ENCODE results near the gene PCGF1.
"Not testable (repeated sequence)": the region's sequence is repeated elsewhere in the genome, so short reads cannot be mapped to it uniquely, and the experiment has no call there.

The PCGF1 gene

DNA sequence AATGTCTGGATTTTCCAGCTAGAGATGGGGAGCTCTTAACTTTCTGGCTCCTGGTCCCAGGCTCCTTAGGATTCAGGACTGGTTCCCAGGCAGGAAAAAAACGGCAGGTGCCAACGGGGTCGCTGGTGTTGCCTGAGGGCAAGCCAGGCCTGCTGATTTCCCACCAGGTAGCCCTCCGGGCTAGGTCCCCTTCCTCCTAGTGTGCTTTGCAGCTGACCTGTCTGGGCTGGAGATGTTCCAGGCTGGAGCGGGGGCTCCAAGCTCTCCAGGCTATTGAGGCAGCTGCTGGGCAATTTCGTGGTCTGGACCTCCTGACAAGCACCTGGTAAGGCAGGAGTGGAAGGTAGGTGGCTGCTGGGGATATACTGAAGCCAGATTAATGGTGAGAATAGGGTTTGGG lies 33.0 kb downstream of the PCGF1 start:
- no peak for DNase-seq

DNA sequence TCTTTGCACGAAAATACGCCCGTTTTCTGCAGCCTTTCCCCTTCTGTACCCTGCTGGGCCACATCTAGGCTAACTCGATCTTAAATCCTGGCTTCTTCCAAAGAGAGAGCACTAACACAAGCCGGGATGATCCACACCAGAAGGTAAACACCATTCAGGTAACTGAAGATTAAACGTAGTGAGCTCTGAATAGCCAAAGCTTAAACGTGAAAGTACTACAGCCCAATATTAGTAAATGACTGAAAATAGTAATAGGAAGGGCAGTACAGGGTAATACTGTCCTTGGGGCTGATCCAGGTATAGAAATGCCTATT lies 34.6 kb downstream of the PCGF1 start:
- no peak for DNase-seq

DNA sequence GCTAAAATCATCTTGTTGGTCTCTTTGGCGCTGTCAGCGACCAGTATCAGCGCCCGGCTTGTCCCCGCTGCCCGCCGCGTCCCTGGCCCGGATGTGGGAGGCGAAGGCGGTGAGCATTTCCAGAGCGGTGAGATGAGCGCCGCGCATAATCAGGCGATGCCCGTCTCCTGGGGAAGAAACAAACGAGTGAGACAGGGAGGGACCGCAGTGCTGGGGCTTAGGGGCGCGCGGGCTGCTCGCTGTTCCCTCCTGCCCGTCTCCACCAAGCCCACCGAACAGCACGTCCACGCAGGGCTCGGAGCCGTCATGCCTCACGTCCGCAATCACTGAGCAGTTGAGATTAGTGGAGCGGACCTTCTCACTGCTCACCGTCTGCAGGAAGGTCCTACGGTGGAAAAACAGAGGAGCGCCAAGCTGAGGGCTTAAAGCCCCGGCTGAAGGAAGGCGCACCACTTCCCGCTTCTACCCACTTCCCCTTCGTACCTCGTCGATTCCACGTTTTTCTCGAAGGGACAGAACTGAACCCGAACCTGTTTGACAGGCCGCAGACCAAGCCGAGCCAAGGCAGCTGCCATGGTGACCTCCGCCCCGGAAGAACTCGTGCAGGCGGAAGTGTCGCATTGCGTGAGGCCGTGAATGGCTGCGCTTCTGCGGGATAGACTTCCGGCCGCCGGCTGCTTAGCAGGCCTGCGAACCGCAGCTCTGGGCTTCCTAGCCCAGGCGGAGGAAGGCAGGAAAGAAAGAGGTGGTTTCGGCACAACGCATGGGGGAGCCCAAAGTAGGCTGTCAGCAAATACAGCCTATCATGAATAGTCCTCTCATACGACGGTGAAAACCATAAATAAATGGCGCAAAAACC lies 35.2 kb downstream of the PCGF1 start, which contains the start of gene MRPL53:
MRPL53 (minus strand) TSS at position 595 of the 859 bp plus-strand sequence; CDS start at position 575, 20 bp downstream.
- peak; percentile 37 to 95 (median 88) for DNase-seq

DNA sequence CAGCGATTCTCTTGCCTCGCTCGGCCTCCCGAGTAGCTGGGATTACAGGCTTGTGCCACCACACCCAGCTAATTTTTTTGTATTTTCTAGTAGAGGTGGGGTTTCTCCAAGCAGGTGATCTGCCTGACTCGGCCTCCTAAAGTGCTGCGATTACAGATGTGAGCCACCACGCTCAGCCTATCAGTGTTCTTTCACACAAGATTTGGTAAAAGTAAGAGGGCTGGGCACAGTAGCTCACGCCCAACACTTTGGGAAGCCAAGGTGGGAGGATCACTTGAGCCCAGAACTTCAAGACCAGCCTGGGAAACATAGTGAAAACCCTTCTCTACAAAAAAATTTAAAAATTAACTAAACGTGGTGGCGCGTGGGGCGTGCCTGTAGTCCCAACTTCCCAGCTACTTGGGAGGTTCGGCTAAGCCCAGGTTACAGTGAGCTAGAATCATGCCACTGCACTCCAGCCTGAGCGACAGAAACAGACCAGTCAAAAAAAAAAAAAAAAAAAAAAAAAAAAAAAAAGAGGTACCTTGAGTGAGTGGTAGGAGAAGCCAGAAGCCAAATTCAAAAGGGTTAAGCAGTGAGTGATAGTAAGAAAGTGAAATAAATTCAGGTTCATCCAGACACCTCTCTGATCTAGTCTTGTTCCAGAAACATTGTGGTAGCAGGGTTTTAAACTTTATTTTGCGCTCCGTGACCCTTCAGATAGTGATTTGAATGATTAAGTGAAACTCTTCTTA lies 36.0 kb downstream of the PCGF1 start:
- no peak for DNase-seq

DNA sequence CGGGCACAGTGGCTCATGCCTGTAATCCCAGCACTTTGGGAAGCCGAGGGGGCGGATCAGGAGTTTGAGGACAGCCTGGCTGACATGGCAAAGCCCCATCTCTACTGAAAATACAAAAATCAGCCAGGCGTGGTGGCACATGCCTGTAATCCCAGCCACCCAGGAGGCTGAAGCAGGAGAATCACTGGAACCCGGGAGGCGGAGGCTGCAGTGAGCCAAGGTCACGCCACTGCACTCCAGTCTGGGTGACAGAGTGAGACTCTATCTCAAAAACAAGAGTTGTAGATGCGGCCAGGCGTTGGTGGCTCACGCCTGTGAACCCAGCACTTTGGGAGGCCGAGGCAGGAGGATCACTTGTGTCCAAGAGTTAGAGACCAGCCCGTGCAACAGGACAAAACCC lies 36.8 kb downstream of the PCGF1 start:
- DNase-seq, result not testable (repeated sequence)

DNA sequence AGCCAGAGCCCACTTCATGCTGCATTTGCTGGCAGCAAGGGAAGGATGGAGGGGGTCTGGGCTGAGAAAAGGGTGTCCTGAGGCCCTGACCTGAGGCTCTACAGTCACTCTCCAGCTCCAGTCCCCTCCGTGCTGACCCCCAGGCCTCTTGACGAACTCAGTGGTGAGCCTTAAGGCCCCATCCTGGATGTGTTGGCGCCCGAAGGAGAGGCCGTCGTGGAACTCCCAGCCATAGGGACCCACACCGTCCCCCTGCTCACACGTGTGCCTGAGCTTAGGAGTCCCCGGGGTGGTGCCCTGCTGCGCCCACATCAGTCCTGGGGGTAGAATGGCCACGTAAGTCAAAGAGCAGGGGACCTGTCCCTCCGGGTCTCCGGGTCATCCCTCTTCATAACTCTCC lies 43.1 kb downstream of the PCGF1 start:
- no peak for DNase-seq

DNA sequence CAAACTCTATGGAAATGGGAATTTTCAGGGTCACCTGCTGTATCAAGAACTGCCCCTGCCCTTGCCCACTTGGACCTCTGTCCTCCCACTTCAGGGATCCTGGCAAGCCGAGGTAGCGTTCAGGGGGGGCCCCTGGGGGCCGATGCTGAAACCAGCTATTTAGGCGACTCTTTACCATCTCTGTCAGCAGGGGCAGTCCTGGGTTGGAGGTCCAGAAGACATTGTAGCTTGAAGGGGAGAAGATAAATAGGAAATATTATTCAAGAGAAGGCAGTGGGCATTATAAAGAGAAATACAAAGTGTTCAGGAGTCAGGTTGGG lies 44.7 kb downstream of the PCGF1 start:
- DNase-seq, result no peak

DNA sequence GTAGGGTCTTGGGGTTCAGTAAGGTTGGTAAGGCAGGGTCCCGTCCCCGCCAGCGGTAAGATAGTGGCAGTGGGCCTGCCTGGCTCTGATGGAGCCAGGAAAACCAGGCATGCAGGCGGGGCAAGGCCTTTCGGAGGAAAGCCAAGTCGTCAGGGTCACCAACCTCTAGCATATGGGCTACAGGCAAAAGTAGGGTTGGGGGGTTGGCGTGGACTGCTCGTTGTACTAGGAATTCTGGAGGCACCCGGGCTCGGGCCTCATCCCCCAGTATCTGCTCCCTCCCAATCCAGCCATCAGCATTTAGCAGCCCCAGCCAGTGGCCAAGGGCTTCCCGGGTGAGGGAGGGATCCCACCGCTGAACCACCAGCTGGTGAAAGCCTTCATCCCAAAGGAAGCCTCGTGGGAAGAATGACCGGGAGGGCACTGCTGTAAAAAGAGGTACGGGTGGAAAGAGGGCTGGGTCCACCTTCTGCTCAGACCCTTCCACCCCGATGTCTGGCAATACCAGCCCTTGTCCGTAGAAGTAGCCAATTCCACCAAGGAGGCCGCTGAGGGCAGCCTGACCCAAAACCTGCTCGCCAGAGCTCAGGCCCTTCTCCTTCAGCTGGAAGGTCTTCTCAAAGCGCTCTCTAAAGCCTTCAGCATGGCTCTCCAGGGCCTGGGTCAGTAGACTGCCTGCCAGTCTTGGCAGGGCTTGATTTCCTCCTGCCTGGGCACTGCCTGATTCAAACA lies 45.3 kb downstream of the PCGF1 start:
- DNase-seq, result no peak

DNA sequence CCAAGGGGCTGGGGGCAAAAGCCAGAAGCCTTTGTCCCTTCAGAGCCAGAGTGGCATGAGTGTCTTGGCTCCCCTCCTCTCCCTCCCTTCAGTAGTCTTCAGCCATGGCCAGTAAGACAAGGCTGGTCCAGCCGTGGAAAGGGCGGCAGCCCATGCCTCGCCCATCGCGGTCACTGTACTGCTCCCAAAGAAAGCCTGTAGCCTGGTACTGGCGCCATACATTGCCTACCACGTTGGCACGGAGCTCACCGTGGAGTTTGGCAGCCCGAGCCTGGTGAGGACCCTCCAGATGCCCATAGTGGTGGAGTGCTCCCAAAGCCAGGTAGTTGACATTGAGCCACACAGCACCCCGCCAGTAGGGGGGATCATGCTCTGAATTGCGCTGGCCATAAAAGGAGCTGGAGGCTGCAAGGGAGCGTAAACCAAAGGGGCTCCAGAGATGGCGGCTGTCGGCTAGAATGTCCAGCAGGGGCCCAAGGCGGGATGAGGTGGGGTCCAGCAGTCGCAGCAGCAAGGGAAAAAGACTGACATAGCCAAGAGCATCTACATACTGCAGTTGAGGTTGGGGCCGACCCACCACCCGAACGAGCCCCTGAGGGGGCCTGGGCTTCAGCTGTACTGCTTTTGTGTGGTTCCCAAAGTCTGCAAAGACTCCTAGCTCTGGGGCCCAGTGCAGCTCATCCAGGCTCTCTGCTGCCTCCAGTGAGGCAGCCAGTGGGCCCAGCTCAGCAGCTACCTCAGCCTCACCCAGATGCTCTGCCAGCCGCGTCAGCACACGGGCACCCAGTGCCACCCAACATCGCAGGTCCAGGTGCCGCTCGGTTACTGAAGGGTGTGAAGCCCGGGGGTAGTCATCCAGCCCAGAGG lies 46.1 kb downstream of the PCGF1 start:
- no peak for DNase-seq

DNA sequence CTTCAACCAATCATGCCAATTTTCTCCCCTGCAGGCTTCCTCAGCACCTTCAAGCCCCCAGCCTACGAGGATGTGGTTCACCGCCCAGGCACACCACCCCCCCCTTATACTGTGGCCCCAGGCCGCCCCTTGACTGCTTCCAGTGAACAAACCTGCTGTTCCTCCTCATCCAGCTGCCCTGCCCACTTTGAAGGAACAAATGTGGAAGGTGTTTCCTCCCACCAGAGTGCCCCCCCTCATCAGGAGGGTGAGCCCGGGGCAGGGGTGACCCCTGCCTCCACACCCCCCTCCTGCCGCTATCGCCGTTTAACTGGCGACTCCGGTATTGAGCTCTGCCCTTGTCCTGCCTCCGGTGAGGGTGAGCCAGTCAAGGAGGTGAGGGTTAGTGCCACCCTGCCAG lies 47.3 kb downstream of the PCGF1 start:
- not testable (repeated sequence) for DNase-seq

DNA sequence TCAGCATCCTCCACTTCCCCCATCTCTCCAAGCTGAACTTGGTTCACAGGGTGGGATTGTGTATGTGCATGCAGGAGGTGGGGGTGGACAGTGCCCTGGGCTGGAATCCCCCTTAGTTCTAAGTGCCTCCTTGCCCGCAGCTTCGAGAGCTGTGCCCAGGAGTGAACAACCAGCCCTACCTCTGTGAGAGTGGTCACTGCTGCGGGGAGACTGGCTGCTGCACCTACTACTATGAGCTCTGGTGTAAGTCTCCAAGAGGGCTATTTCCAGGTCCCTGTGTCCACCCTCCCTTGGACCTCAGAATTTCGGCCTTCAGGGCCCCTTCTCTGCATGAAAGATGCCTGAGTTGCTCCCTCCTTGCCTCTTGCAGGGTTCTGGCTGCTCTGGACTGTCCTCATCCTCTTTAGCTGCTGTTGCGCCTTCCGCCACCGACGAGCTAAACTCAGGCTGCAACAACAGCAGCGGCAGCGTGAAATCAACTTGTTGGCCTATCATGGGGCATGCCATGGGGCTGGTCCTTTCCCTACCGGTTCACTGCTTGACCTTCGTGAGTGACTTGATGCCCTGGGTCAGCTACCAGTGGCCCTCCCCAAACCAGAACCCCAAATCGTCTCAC lies 47.9 kb downstream of the PCGF1 start:
- not testable (repeated sequence) for DNase-seq

DNA sequence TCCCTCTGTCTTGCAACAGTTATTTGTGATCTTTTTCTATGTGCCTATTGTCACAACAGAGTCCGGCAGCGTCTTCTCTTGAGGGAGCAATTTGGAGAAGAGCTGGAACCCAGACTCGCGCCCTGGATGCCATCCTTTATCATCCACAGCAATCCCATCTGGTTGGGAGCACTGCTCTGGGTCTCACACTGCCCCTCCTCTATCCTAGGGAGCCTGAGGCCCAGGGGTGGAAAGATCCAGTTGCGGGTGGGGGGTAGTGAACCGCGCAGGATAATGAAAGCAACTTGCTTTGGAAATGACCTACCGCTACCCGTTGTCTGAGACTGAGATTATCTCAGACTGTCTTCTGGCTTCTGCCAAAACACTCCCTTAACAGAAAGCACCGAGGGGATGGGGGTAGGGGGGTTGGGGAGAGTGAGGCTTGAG lies 48.5 kb downstream of the PCGF1 start:
- DNase-seq, result no peak

DNA sequence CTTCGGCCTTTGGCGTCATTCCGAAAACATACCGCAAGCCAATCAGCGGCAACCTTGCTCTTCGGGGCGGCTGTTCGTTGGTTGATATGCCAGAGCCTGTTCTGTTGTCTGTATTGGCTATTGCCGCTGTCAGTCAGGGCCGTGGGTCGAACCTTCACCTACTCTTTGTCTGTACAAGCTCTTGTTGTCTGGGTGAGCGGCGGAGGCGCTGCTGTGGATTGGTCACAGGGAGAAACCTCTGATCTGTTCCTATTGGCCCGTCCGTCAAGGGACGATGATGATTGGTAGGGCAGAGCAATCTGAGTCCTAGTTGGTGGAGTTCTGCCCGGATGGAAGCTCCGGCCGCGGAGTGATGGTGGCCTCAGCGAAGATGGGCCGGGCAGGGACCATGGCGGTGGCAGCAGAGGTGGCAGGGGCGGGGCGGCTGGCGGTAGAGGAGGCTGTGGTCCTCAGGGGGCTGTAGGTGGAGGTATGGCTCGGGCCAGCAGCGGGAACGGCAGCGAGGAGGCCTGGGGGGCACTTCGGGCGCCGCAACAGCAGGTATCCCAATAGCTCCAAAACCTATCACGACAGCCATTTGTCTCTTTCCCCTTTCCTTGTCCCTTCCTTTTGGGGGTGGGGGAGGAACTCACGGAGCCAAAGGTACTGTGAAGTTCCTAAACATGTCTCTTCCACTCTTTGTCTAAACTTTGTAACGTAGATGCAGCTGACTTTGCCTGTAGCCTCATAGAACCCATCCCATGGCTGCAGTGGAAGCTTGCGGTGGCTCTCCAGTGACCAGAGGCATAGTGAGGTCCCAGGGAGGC lies 49.2 kb downstream of the PCGF1 start, which contains the start of gene WBP1:
WBP1 (plus strand) TSS at position 307 of the 806 bp plus-strand sequence; CDS start at position 472, 165 bp downstream.
- peak; percentile 65 to 100 (median 100) for DNase-seq

DNA sequence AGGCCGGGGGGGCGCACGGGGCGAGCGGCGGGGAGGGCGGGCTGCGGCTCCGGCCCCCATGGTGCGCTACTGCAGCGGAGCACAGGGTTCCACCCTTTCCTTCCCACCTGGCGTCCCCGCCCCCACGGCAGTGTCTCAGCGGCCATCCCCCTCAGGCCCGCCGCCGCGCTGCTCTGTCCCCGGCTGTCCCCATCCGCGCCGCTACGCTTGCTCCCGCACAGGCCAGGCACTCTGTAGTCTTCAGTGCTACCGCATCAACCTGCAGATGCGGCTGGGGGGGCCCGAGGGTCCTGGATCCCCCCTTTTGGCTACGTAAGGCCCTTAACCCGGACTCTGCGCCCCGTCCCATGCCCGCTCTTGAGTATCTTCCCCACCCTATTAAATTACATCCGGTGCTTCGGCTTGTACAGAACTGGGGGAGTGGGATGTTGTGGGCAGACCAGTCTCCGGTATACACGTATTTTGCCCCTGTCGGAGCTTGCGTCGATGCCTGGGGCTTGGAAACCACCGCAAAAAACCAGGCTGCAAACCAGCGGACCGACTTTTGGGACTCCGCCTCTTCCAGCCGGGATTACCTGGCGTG lies 49.9 kb downstream of the PCGF1 start:
- DNase-seq, result peak in 21 of 56 donors; percentile 46 to 81 (median 62)

DNA sequence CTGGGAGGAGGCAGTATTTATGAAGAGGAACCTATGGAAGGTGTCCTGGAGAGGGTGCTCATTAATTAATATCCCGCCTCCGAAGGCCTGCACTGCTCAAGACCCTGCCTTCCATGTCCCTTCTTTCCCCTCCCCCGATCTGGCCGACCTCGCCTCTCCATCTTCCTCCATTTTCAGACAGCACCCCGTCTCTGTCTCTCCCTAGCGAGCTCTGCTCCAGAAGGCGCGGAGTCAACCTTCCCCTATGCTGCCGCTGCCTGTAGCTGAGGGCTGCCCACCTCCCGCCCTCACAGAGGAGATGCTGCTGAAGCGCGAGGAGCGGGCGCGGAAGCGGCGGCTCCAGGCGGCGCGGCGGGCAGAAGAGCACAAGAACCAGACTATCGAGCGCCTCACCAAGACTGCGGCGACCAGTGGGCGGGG lies 50.4 kb downstream of the PCGF1 start:
- DNase-seq, result peak in 5 of 56 donors; percentile 43 to 63 (median 55)
